ENCODE measurements around the gene SH2B2. TPM values are rescaled to one million over a fixed set of nuclear protein-coding genes. Genes with fewer than 3 reads are reported as not detected.
"Not testable (repeated sequence)": the region's sequence is repeated elsewhere in the genome, so short reads cannot be mapped to it uniquely, and the experiment has no call there.

Gene SH2B2
- total RNA-seq, 4 donors from 2014 or later: 13.9 to 28.6 (median 20.6) TPM

DNA sequence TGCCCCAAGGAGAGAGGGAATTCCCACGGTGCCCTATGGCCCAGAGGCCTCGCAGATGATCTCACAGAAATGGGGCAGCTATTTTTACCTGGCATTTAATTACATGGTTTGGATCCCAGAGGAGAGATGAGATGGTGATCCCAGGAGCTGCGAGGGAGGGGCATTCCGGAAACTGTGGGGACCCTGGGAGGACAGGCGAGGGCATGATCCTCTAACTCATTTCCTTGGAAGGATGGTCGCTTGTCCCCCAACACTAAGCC, 9.4 kb downstream of the SH2B2 start:
- 68 to 77% methylated on average over 6 of the region's 6 CpGs for WGBS, 2 donors
- H3K4me3 ChIP-seq (ENCODE audit: low read depth, poor library complexity, severe bottlenecking): no peak overlapping the region
- DNase-seq (ENCODE audit: low spot score in 2 of 2): no peak
- TF ChIP-seq POLR2A (IDR thresholded peaks at IDR 0.05): no peak
- TF ChIP-seq, protein P1, sequence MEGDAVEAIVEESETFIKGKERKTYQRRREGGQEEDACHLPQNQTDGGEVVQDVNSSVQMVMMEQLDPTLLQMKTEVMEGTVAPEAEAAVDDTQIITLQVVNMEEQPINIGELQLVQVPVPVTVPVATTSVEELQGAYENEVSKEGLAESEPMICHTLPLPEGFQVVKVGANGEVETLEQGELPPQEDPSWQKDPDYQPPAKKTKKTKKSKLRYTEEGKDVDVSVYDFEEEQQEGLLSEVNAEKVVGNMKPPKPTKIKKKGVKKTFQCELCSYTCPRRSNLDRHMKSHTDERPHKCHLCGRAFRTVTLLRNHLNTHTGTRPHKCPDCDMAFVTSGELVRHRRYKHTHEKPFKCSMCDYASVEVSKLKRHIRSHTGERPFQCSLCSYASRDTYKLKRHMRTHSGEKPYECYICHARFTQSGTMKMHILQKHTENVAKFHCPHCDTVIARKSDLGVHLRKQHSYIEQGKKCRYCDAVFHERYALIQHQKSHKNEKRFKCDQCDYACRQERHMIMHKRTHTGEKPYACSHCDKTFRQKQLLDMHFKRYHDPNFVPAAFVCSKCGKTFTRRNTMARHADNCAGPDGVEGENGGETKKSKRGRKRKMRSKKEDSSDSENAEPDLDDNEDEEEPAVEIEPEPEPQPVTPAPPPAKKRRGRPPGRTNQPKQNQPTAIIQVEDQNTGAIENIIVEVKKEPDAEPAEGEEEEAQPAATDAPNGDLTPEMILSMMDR (IDR thresholded peaks at IDR 0.05): no peak
- intact Hi-C loops (cut with DNase I; ENCODE audit: low total_unique reads): no loop called here

DNA sequence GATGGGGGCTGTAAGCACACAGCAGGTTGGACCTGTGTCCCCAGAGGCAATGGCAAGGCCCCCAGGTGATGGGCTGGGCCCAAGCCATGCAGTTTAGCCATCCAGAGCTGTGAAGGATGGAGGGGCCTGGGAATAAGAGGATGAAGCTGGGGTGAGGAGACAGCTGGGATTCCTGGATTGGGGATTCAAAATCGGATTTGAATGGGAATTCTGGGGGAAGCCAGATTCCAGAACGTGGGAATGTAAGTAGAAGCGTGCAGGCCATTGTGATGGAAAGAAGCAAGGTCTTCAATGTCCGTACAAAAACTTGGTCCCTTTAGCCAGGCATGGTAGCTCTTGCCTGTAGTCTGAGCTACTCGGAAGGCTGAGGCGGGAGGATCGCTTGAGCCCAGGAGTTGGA, 9.8 kb downstream of the SH2B2 start:
- WGBS, 2 donors: 91% methylated on average over 7 of the region's 7 CpGs
- intact Hi-C loops (cut with DNase I; ENCODE audit: low total_unique reads): no loop called here

DNA sequence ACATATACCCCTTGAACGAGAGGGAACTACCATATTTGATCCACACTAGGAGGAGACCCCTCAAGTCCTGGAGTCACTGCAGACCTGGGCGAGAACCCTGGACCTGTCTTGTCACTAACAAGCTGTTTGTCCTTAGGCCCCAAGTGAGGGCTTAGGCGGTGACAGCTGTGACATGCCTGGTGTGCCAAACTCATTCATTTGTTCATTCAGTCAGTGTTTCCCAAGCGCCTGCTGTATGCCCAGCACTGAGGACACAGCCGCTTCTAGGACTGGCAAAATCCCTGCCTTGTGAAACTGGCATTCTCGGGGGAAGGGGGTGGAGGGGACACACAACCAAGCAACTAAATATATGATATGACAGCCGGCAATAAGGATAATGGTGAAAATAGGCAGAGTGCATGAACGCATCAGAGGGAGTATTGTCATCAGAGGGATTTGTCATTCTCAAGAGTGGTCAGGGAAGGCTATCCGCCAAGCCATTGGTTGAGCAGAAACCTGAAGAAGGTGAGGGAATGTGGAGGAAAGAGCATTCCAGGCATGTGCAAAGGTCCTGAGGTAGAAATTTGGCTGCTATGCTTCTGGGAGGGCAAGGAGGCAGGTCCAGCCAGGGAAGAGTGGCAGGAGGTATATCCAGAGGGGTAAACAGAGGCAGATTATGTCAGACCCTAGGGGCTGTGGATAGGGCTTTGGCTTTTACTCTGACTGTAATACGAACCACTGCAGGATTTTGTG, 11.0 kb downstream of the SH2B2 start:
- no peak overlapping the region for H3K4me3 ChIP-seq (ENCODE audit: low read depth, poor library complexity, severe bottlenecking)
- no peak for DNase-seq (ENCODE audit: low spot score in 2 of 2)
- no peak for TF ChIP-seq POLR2A (IDR thresholded peaks at IDR 0.05)
- TF ChIP-seq, protein P1 (IDR thresholded peaks at IDR 0.05): no peak
- WGBS, 2 donors: 92 to 97% methylated on average over 10 of the region's 10 CpGs
- intact Hi-C loops (cut with DNase I; ENCODE audit: low total_unique reads): no loop called here

More for the DNA sequence above, 9.8 kb downstream of the SH2B2 start:
- TF ChIP-seq, protein P1 (IDR thresholded peaks at IDR 0.05): no peak
- TF ChIP-seq POLR2A (IDR thresholded peaks at IDR 0.05): no peak
- no peak for DNase-seq (ENCODE audit: low spot score in 2 of 2)
- no peak overlapping the region for H3K4me3 ChIP-seq (ENCODE audit: low read depth, poor library complexity, severe bottlenecking)

DNA sequence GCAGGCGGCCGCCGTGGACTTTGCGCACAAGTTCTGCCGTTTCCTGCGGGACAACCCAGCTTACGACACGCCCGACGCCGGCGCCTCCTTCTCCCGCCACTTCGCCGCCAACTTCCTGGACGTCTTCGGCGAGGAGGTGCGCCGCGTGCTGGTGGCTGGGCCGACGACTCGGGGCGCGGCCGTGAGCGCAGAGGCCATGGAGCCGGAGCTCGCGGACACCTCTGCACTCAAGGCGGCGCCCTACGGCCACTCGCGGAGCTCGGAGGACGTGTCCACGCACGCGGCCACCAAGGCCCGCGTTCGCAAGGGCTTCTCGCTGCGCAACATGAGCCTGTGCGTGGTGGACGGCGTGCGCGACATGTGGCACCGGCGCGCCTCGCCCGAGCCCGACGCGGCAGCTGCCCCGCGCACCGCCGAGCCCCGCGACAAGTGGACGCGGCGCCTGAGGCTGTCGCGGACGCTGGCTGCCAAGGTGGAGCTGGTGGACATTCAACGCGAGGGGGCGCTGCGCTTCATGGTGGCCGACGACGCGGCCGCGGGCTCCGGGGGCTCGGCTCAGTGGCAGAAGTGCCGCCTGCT, 14.1 kb downstream of the SH2B2 start:
- no peak overlapping the region for H3K4me3 ChIP-seq (ENCODE audit: low read depth, poor library complexity, severe bottlenecking)
- DNase-seq (ENCODE audit: low spot score in 2 of 2): no peak
- intact Hi-C loops (cut with DNase I; ENCODE audit: low total_unique reads): no loop called here
- no peak for TF ChIP-seq POLR2A (IDR thresholded peaks at IDR 0.05)
- TF ChIP-seq, protein P1 (IDR thresholded peaks at IDR 0.05): no peak
- WGBS, 2 donors: 55 to 65% methylated on average over 28 to 63 of the region's 84 CpGs

DNA sequence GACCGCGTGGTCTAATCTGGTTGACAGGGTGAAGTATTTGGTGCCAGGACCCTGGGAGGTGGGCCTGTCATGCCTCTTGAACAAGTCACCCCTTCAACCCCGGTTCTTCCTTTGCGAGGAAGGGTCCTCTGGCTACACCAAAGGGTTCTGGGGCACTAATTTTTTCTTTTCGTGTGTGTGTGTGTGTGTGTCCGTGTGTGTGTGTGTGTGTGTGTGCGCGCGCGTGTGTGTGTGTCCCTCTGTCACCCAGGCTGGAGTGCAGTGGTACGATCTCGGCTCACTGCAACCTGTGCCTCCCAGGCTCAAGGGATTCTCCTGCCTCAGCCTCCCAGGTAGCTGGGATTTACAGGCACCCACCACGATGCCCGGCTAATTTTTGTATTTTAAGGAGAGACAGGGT, 14.7 kb downstream of the SH2B2 start:
- DNase-seq (ENCODE audit: low spot score in 2 of 2); intact Hi-C loops (cut with DNase I; ENCODE audit: low total_unique reads); H3K4me3 ChIP-seq (ENCODE audit: low read depth, poor library complexity, severe bottlenecking): not testable (repeated sequence)
- 87 to 97% methylated on average over 14 of the region's 14 CpGs for WGBS, 2 donors

DNA sequence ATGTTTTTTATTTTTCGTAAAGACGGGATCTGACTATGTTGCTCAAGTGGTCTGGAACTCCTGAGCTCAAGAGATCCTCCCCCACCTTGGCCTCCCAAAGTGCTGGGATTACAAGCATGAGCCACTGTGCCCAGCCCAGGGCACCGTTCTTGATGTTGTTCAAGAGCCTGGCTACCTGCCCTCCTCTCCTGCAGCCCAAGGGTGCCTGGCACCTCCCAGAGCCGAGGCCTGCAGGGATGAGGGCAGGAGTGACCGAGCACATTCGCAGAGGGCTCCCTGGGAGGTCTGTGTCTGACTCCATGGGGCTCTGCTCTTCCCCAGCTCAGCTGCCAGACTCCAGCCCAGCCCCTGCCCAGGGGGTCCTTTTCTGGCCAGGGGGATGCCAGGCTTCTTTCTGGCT, 15.4 kb downstream of the SH2B2 start:
- no peak for DNase-seq (ENCODE audit: low spot score in 2 of 2)
- TF ChIP-seq, protein P1 (IDR thresholded peaks at IDR 0.05): no peak
- TF ChIP-seq POLR2A (IDR thresholded peaks at IDR 0.05): no peak
- H3K4me3 ChIP-seq (ENCODE audit: low read depth, poor library complexity, severe bottlenecking): no peak overlapping the region
- intact Hi-C loops (cut with DNase I; ENCODE audit: low total_unique reads): no loop called here
- 83 to 86% methylated on average over 3 to 6 of the region's 6 CpGs for WGBS, 2 donors

Data from lower leg skin (tissue), 4 donors.